GM13976 (cell line): ENCODE measurements around the gene PLSCR1.
"Not testable (repeated sequence)": the region's sequence is repeated elsewhere in the genome, so short reads cannot be mapped to it uniquely, and the experiment has no call there.

Source experiments
- DNase-seq: peaks from one replicate; pipeline ENCODE4 v3.0.0; 2012; ENCODE audit warnings: low spot score
- in situ Hi-C: fragments of 300-500 bp; cut with MboI; formaldehyde crosslinking; loops from one replicate; pipeline ENCODE4 v1.12.0; 2022; ENCODE audit warnings: low sequenced_read_pairs, mixed read lengths, inconsistent platforms; ENCODE audit not compliant: unreplicated experiment
- TF ChIP-seq, protein P1 (sequence below): IDR thresholded peaks from 2 replicates; pipeline ENCODE4 v1.5.1; 2012; ENCODE audit warnings: borderline replicate concordance, mild to moderate bottlenecking; ENCODE audit not compliant: insufficient read depth; ENCODE audit errors: extremely low read depth, missing control alignments, control extremely low read depth

PLSCR1 gene

DNA sequence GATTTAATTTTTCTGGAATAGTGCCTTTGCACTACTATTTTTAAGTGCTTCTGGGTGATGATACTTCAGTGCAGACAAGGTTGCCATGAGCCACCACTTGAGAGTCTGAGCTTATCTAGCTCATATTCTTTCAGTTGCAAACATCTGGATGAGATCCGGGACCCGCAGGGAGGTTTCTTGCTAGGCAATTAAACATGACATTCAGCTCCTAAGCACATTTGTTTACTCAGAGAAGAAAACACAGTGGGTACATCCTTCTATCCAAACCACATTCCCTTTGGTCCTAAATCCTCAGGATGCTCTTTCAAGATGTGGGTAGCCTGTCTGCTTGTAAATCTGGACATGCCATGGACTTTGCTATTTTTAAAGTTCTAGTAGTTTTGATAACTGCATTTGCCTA, 12.0 kb downstream of the PLSCR1 start:
- TF ChIP-seq, protein P1, sequence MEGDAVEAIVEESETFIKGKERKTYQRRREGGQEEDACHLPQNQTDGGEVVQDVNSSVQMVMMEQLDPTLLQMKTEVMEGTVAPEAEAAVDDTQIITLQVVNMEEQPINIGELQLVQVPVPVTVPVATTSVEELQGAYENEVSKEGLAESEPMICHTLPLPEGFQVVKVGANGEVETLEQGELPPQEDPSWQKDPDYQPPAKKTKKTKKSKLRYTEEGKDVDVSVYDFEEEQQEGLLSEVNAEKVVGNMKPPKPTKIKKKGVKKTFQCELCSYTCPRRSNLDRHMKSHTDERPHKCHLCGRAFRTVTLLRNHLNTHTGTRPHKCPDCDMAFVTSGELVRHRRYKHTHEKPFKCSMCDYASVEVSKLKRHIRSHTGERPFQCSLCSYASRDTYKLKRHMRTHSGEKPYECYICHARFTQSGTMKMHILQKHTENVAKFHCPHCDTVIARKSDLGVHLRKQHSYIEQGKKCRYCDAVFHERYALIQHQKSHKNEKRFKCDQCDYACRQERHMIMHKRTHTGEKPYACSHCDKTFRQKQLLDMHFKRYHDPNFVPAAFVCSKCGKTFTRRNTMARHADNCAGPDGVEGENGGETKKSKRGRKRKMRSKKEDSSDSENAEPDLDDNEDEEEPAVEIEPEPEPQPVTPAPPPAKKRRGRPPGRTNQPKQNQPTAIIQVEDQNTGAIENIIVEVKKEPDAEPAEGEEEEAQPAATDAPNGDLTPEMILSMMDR = no peak
- in situ Hi-C loops = no loop called here
- no peak for DNase-seq

DNA sequence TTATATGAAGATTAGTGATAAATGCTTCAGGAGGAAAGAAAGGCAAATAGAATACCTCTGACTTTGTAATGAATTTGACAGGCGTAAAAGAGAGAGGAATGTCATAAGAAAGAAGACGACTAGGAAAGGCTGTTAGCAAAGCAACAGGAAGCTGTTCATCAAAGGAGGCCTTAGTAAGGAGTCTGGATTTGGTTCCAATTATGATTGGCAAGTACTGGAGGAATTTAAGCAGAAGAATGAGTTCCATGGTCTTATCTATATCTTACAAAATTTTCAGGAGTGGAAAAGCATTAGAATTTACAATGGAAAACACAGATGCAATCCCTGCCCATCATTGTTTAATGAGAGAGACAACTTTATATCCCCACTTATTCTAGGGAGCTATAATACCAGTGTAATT, 13.8 kb downstream of the PLSCR1 start:
- in situ Hi-C loops = no loop called here
- TF ChIP-seq, protein P1 = no peak
- DNase-seq = no peak

DNA sequence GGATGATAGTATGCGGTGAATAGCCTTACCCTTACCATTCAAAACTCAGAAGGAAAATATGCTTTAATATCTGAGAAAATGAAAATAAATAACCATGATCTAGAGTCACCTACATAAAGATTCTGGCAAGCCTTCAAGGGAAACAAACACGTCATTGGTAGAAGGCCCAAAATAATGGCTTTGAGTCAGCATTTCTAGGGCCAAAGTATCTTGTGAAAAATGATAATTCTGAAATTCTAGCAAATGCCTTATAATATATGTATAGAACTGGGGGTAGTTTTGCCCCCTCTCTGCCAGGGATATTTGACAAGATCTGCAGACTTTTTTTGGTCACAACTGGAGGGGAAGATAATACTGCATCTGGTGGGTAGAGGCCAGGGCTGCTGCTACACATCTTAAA, 15.4 kb downstream of the PLSCR1 start:
- in situ Hi-C loops = no loop called here
- DNase-seq = no peak
- TF ChIP-seq, protein P1 = no peak

DNA sequence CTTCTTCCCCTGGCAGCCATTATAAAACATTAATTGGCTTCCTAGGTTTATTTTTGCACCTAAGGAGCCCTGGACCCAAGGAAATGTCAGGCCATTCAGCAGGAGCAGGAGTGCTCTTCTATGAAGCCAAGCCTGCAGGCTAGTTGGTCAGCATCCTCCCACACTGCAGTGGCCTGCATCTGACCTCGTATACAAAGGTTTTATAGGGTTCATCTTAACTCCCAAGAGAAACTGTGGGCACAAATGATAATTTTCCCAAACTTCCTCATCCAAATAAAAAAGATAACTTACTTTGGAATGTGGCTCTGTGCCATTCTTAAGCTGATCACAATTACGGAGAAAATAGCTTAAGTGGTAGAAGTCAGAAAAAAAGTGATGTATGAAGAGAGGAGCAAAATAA, 19.4 kb downstream of the PLSCR1 start:
- no peak for DNase-seq
- in situ Hi-C loops = no loop called here
- TF ChIP-seq, protein P1 = no peak

- no peak for DNase-seq
- in situ Hi-C loops = no loop called here
These were observed 20.9 kb downstream of the PLSCR1 start for GRCh38 chr3:146523531-146523930.

DNA sequence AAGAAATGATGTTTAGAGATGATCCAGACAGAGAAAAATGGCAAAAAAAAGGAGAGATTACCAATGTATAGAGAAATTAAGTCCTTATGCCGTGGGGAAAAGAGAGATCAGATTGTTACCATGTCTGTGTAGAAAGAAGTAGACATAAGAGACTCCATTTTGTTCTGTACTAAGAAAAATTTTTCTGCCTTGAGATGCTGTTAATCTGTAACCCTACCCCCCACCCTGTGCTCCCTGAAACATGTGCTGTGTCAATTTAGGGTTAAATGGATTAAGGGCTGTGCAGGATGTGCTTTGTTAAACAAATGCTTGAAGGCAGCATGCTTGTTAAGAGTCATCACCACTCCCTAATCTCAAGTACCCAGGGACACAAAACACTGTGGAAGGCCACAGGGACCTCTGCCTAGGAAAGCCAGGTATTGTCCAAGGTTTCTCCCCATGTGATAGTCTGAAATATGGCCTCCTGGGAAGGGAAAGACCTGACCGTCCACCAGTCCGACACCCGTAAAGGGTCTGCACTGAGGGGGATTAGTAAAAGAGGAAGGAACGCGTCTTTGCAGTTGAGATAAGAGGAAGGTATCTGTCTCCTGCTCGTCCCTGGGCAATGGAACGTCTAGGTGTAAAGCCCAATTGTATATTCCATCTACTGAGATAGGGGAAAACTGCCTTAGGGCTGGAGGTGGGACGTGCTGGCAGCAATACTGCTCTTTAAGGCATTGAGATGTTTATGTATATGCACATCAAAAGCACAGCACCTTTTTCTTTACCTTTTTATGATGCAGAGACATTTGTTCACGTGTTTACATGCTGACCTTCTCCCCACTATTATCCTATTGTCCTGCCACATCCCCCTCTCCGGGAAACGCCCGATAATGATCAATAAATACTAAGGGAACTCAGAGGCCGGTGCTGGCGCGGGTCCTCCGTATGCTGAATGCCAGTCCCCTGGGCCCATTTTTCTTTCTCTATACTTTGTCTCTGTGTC, 21.9 kb downstream of the PLSCR1 start:
- DNase-seq, in situ Hi-C loops: not testable (repeated sequence)

More at GRCh38 chr3:146523531-146523930, 20.9 kb downstream of the PLSCR1 start:
- TF ChIP-seq, protein P1 = no peak

GRCh38 chr3:146521394-146521793, 23.0 kb downstream of the PLSCR1 start:
- in situ Hi-C loops = no loop called here
- TF ChIP-seq, protein P1 = no peak
- DNase-seq = no peak
